Stimulated activated CD4-positive, alpha-beta T cell treated with anti-CD3 and anti-CD28 coated beads, Interleukin-4, amount 100 ng/mL, for 48 hours (primary cell): ENCODE measurements around the gene KLHL18.
"Not testable (repeated sequence)": the region's sequence is repeated elsewhere in the genome, so short reads cannot be mapped to it uniquely, and the experiment has no call there.

ENCODE experiments used
- DNase-seq, 2 donors: peaks; one replicate each; pipeline ENCODE4 v3.0.0-alpha.2; 2020; ENCODE audit warnings: low read depth in 2 of 2

KLHL18 gene

DNA sequence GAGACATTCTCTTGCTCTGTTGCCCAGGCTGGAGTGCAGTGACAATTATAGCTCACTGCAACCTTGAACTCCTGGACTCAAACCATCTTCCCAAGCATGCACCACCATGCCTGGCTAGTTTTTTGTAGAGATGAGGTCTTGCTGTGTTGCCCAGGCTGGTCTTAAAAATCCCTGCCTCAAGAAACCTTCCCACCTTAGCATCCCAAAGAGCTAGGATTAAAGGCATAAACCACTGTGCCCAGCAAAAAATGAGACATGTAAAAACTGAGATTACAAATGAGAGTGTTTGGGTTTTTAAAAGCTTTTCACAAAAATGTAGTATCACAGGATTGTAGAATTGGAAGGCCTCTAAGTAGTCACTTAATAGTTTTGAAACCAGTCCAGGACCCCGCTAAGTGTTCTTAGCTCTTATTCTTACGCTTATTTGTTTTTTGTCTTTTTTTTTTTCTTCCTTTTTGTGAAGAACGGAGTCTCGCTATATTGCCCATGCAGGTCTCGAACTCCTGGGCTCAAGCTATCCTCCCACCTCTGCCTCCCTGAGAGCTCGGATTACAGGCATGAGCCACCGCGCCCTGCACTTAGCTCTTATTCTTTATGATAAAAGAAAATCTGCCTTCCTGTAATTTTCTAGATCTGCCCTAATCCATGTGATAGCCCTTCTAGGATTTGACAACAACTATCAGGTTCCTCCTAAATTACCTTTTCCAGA lies 31.5 kb downstream of the KLHL18 start:
- DNase-seq, result no peak

DNA sequence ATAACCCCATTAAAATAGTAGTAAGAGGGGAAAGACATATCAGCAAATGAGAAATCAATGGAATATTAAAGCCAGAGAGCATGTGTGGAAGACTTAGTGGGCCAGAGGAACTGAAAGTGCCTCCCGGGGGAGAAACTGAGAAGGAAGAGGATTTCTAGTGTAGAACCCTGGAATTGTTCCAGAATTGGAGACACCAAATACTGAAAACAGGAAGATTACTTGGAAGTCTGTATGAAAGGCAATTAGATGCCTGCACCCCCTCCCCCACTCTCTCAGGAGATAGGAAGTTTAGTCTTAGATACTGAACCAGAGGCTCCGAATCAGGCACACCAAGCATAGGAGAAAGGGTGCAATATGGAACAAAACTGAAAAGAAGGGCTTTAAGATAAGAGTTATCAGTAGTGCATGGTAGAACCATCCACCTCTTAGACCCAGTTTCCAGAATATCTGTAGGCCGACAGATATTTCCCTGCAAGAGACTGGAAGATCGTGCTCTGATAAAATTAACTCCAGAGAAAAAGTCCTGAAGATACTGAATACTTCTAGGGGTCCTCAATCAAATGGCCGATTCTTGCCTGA lies 32.4 kb downstream of the KLHL18 start:
- no peak for DNase-seq

DNA sequence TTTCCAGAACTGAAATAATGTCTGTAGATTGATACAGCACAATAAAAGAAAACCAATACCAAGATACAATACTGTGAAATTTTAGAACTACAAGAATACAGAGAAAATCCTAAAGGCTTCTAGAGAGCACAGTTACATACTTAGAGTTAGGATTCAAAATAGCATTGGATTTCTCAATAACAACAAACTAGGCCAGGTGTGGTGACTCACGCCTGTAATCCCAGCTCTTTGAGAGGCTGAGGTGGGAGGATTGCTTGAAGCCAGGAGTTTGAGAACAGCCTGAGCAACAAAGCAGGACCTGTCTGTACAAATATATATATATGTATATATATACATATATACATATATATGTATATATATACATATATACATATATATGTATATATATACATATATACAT lies 33.4 kb downstream of the KLHL18 start:
- DNase-seq, result not testable (repeated sequence)

DNA sequence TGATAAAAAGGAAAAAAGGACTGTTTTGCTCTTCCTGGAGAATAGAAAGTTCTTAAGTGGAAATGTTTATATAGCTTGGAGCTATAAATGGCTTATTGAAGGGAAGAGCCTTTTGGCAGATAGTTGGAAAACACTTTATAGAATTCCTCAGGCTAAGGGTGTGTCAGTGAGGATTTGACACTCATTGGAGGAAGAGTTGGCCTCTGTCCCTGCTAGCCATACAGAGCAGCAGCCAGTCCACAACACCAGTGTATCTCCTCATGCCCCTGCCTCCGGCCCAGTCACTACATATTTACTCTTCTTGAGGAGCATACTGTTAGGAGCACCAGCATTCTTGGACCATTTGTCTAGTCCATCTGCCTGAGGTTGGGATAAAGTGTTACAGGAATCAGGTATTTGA lies 36.2 kb downstream of the KLHL18 start:
- no peak for DNase-seq

DNA sequence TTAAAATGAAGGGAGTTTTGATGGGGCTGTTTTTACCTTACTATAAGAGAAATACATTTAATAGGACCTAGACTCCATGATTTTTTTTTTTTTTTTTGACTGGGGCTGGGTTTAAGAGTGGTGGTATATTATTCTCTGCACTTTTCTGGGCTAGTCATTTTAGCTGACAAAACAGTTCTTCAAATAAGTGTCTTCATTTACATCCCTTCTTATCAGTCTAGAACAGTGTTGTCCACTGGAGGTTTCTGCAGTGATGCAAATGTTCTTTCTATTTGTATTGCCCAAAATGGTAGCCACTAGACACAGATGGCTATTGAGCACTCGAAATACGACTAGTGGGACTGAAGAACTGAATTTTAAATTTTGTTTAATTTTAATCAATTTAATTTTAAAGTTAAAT lies 37.2 kb downstream of the KLHL18 start:
- no peak for DNase-seq

DNA sequence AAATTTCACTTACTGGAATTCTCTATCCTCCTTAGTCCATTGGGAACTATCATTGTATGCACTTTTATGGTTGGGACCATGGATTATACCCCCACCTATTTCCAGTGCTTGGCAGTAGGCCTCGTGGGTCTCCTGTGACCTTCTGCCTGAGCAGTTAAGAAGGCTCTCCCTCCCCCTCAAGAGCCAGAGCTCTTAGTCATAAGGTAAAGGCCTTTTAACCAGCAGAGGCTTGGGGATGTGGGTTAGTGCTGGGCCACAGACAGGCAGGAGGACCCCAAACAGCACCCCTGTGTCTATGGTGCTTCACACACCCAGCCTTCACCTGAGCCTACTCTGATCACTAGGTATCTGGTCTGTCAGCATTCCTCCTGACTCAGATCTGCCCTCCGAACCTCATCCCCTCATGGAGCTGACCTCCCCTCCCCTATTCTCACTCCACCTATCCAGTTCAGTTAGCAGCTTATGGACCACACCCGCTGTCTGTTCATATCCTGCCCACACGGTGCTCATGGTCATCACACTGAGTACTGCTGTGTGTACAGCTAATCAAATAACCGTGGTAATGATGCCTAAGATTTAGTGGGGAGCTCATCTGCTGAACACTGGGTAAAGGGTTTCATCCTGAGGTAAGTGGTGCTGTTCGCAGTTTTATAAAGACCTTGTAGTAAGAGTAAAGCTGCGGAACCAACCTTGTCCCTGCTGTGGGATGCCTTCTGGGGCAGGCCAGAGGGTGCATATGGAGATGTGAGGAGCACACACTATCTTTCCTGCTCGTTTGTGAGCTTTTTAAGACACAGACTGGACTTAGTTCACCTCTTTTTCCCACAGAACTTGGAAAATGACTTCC lies 40.9 kb downstream of the KLHL18 start:
- DNase-seq, result no peak

DNA sequence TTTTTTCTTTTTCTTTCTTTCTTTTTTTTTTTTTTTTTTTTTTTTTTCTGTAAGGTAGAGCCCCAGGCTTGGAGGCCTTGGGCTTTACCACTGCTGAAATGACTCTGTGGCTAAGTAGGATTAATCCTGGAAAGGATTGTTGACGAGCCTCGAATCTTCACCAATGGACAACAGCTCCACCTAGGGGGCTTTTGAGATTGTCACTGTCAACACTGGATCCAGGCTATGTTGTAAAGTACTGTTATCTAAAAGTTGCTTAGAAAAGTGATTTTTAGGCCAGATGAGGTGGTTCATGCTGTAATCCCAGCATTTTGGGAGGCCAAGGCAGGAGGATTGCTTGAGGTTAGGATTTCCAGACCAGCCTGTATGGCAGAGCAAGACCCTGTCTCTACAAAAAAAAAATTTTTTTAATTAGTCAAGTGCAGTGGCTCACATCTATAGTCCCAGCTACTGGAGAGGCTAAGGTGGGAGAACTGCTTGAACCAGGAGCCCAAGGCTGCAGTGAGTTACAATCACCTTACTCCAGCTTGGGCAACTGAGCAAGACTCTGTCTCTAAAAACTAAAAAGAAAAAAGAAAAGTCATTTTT lies 41.6 kb downstream of the KLHL18 start:
- peak; percentile 18 to 26 for DNase-seq

DNA sequence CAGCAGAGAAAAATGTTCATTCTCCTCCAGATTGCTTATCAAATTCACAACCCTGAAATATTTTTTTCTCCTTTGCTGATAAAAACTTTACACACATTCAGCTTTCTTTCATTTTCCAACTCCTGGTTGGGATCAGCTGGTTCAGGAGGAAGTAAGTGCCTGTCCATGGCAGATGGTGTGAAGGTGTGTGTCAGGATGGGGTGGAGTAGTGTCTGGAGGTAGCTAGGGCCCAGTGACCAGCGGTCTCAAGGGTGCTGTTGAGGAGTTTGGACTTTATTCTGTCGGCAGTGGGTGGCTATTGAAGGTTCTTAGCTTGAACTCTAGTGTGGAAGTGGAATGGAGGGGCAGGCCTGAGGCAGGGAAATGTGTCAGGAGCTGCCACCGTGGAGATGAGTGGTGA lies 51.2 kb downstream of the KLHL18 start:
- no peak for DNase-seq

DNA sequence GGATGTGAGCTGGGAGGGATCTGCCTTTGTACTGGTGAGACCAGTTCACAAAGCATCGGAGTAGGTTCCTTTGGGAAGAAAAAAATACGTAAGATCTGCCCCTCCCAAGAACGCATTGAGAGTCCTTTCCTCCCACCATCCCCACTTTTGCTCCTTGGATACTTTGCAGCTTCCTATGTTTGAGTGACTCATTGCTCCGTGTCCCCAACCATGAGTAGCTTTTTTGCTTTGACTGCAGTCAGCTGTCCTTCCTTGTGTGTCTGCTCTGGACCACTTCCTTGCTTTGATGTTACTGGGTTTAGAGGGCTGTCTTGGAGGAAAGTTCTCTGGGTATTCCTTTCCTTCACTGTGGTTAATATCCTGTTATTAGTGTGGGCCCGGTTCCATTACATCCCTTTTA lies 54.9 kb downstream of the KLHL18 start:
- DNase-seq, result no peak

DNA sequence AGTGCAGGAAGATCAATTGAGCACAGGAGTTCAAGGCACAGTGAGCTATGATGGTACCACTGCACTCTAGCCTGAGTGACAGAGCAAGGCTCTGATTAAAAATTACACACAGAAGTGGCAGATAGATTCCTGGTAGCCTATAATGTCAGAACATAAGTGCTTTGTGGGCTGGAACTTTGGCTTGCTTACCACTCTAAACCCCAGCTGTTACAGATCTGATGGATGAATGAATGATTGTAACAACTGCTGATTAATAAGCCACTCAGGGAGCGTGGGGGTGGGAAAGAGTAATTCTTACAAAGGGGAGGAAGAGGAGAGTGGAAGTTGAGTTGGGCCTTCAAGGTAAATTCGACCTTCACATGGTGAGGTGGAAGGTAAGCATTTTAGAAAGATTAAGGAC lies 57.2 kb downstream of the KLHL18 start:
- DNase-seq, result no peak

DNA sequence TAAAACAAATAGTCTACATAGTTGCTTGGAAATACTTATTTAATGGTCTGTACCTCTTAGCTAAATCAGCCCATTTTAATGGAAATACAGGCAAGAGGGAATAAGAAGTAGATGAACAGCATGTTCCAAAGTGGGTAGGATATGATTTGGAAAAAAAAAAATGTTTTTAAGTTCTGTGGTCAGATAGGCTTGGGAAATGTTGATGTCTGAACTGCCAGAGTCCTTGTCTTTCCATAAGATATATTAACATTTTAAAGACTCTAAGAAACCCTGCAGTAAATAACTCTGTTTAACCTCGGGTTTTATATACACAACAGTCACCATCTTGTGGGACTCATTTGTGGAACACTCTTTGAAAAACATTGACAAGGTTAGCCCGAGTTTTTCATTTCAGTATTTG lies 58.1 kb downstream of the KLHL18 start:
- DNase-seq, result no peak

DNA sequence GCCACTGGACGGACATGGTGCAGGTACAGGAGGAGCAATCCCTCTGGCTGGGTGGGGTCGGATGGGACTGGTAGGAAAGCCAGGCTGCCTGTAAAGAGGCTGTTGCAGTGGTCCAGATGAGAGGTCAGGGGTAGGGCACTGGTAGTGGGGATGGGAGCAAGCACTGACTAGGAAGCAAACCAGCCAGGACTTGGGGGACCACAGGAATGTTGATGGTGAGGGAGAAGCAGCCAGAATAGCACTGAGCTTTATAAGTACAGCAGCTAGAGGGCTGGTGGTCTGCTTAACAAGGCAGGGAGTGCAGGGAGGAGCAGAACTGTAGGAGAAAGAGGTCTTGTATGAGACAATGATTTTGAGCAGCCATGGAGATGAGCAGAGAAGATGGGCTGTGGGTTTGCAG lies 59.4 kb downstream of the KLHL18 start:
- no peak for DNase-seq

DNA sequence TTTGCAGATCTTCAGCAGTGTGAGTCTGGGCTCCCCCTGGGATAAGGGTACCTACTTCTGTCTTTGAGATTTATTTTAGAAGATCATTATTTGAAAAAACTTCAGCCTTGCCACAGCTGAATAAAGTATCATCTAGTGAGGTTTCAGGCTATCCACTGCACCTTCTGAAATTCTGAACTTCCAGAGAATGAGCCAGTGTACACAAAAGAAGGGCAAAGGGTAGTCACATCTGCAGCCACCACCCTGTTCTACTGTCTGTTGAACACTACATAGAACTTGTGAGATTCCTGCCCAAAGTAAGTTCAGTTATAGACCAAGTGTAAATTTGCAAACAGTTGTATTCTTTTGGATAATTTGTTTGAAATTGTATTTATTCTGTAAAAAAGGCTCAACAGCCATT lies 60.1 kb downstream of the KLHL18 start:
- no peak for DNase-seq

DNA sequence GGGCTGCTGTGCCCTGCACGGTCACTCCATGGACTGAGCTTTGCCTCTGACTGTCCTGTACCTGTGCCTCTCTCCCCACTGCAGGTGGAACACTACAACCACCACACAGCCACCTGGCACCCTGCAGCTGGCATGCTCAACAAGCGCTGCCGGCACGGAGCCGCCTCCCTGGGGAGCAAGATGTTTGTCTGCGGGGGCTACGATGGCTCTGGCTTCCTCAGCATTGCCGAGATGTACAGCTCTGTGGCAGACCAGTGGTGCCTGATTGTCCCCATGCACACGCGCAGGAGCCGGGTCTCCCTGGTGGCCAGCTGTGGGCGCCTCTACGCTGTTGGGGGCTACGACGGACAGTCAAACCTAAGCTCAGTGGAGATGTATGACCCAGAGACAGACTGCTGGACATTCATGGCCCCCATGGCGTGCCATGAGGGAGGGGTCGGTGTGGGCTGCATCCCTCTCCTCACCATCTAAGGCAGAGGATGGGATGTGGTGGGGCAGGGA lies 60.8 kb downstream of the KLHL18 start:
- no peak for DNase-seq

DNA sequence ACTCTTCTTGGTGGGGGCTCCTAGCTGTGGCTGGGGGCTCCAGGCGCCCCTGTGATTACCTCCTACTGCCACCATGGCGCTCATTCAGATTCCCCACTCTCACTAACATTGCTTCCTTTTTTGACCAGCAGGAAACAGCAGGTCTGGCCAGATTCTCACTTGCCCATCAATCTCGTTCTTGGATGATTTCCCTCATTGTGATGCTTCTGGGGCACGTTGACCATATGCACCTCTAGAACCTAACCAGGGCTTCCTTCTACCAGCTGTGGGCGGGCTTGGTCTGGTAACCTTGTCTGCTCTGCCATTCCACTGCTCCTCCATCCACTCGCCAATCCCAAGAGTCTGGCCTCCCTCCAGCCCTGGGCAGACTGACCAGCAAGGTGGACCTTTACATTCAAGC lies 62.2 kb downstream of the KLHL18 start:
- no peak for DNase-seq

DNA sequence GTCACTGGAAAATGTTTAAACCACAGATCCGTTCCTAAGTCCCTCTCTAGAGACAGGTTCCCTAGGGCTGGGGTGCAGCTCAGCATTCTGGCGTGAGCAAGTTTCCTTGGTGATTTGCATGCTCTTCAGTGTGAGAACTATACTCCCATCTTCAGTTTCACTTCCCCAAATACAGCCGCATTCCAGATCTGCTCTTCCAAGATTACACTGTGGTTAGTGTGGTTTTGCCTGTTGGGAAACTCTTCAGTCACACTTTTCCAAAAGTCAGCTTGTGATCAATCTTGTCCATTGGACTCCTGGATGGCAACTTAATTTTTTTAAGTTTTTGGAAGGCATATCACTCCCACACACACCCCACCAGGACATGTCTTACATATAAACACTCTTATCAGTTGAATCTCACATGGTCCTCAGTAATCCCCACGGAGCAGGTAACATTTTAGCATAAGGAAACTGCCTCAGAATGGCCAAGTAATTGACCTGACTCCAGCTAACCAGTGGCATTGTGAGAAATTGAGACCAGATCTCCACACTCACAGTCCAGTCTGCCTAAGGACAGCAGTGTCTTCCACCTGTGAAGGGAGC lies 64.6 kb downstream of the KLHL18 start:
- DNase-seq, result no peak

DNA sequence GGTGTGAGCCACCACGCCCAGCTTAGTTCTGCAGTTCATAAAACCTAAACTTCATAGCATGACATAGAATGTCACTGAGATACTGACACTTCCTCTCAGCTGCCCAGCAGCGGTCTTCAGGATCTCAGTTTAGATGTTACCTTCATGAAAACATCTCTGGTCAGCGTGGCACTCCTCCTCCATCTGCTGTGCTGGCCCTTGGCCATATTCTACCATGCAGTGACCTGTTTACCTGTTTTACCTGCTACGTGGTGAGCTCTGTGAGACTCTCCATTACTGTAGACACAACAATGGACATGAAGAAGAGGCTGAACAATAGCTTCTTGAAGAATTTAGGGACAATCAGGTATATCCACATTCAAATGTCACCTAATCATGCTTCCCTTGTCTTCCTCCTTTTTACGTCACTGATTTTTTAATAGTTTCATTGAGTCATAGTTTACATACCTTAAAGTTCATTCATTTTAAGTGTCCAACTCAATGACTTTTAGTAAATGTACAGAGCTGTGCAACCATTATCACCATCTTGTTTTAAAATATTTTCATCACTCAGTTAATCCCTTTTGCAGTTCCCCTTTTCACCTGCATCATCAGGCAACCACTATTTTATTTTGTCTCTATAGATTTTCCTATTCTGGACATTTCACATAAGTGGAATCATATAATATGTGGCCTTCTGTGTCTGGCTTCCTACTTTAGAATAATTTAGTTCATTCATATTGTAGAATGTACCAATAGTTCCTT lies 65.8 kb downstream of the KLHL18 start:
- DNase-seq, result no peak

DNA sequence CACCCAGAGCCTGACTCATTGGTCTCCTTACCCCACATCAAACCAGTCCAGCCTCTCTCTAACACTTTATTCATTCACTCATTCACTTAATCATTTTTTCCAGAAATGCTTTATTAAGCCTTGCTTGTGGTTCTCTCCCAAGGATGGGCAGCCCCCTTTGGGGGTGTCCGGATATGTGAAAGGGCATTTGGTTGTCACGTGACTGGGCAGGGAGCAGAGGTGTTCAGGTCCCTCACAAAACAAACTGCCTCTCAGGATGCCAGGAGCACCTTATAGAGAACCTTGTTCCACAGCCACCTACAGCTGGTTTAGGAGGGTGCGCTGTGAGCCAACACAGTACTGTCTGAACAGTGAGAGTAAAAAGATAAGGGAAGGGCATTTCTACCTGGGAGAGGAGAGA lies 72.3 kb downstream of the KLHL18 start:
- DNase-seq, result no peak

DNA sequence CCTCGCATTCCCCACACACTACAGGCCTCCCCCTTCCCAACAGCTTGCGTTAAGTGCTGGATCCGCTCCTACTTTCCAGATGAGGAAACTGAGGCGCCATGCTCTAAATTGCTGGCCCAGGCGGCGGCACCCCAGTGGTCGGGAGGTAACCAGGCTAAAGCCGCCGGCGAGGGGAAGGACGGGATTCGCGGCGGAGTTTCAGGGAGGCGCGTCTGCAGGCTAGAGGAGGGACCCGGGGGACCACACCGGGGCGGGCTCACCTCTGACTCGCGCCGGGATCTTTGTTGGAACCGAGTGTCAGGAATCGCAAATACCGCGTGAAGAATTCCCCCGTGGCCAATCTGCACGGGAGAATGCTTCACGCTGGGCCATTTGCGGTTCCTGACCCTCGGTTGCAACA lies 73.5 kb downstream of the KLHL18 start:
- no peak for DNase-seq

DNA sequence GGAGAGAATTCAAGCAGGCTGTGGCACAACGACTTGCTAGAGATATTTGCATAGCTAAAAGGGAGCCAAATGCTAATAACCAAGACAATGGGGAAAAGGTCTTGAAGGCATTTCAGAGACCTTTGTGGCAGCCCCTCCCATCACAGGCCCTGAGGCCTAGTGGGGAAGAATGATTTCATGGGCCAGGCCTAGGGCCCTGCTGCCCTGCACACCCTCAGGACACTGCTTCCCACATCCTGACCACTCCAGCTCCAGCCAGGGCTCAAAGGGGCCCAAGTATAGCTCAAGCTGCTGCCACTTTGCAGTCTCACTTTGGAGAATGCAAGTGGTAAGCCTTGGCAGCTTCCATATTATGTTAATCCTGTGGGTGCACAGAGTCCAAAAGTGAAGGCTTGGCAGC lies 76.6 kb downstream of the KLHL18 start:
- DNase-seq, result no peak

DNA sequence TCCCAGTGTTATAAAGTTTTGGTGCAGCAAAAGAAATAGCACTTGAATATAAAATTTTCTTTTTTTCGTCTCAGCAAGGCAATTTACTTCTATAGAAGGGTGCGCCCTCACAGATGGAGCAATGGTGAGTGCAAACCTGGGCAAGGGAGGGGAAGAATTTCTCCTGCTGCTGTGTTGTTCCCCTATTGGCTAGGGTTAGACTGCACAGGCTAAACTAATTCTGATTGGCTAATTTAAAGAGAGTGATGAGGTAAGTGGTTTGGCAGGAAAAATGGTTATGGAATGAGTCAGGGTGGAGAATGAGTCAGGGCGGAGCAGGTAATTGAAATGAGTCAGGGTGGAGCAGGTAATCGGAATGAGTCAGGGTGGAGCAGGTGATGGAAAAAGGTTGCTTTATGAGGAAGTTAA lies 77.4 kb downstream of the KLHL18 start:
- DNase-seq, result peak; percentile 13 to 15
